Endothelial cell (in vitro differentiated cells): Measurements from ENCODE around the gene KRABD2.

Source experiments
- DNase-seq: peaks from one replicate; pipeline ENCODE4 v3.0.0; 2021; ENCODE audit warnings: low spot score
- H3K27ac Mint-ChIP-seq: one replicate; pipeline ENCODE4 v1.8.0; 2021; ENCODE audit warnings: mixed read lengths, inconsistent platforms; ENCODE audit not compliant: unreplicated experiment
- H3K27me3 Mint-ChIP-seq: one replicate; pipeline ENCODE4 v1.8.0; 2021; ENCODE audit warnings: mild to moderate bottlenecking, moderate library complexity, mixed read lengths, inconsistent platforms; ENCODE audit not compliant: unreplicated experiment
- H3K36me3 Mint-ChIP-seq: one replicate; pipeline ENCODE4 v1.8.0; 2021; ENCODE audit warnings: mild to moderate bottlenecking, low read depth, mixed read lengths, inconsistent platforms; ENCODE audit not compliant: unreplicated experiment
- H3K4me1 Mint-ChIP-seq: one replicate; pipeline ENCODE4 v1.8.0; 2021; ENCODE audit warnings: mild to moderate bottlenecking, mixed read lengths, inconsistent platforms; ENCODE audit not compliant: unreplicated experiment
- H3K4me3 Mint-ChIP-seq: one replicate; pipeline ENCODE4 v1.8.0; 2021; ENCODE audit warnings: mild to moderate bottlenecking, mixed read lengths, inconsistent platforms; ENCODE audit not compliant: unreplicated experiment
- H3K9me3 Mint-ChIP-seq: one replicate; pipeline ENCODE4 v1.8.0; 2021; ENCODE audit warnings: mixed read lengths, inconsistent platforms; ENCODE audit not compliant: unreplicated experiment
- CTCF ChIP-seq: fragments of 200-600 bp; sonication (generic); IDR thresholded peaks from one replicate; pipeline ENCODE4 v1.5.0; 2021; ENCODE audit warnings: antibody characterized with exemption; ENCODE audit not compliant: unreplicated experiment

KRABD2 gene

GRCh38 chr17:8387914-8388651 lies 11.6 kb upstream of the KRABD2 start:
- Mint-ChIP-seq H3K4me1 (peaks cover 26% of the 10 kb centered on the region), H3K4me3 (no peak overlapping the region), H3K9me3 (no peaks in the 10 kb centered on the region), H3K27me3 (peaks cover 19% of the 10 kb centered on the region), H3K27ac (no peak overlapping the region), H3K36me3 (peaks cover 6% of the 10 kb centered on the region)
- TF ChIP-seq CTCF, result no peak
- no peak for DNase-seq

- Mint-ChIP-seq H3K9me3 (no peaks in the 10 kb centered on the region), H3K4me1 (peaks cover 36% of the 10 kb centered on the region), H3K27ac (peak overlapping the region; percentile 59), H3K4me3 (peak overlapping the region; percentile 22), H3K36me3 (peaks cover 8% of the 10 kb centered on the region), H3K27me3 (peaks cover 22% of the 10 kb centered on the region)
- TF ChIP-seq CTCF, result no peak
- no peak for DNase-seq
These were observed 10.3 kb upstream of the KRABD2 start for GRCh38 chr17:8386841-8387240.

GRCh38 chr17:8384801-8385378 lies 8.4 kb upstream of the KRABD2 start:
- H3K4me3 Mint-ChIP-seq, result peak overlapping the region; percentile 96
- peaks cover 43% of the 10 kb centered on the region for H3K4me1 Mint-ChIP-seq
- H3K27me3 Mint-ChIP-seq, result peaks cover 19% of the 10 kb centered on the region
- H3K36me3 Mint-ChIP-seq, result peaks cover 14% of the 10 kb centered on the region
- H3K27ac Mint-ChIP-seq, result peak overlapping the region; percentile 95
- DNase-seq, result peak; percentile 39
- no peaks in the 10 kb centered on the region for H3K9me3 Mint-ChIP-seq
- no peak for TF ChIP-seq CTCF

GRCh38 chr17:8383143-8383822 lies 6.8 kb upstream of the KRABD2 start, which contains the start of gene RPL26:
Gene RPL26, minus strand, starts transcription at chr17:8383193. Its CDS starts 883 bp downstream, at chr17:8382310.
- peak; percentile 92 for DNase-seq
- Mint-ChIP-seq H3K9me3 (no peaks in the 10 kb centered on the region), H3K27me3 (peaks cover 19% of the 10 kb centered on the region), H3K36me3 (peaks cover 23% of the 10 kb centered on the region), H3K4me3 (peak within 1 kb of the TSS; percentile 100), H3K4me1 (peaks cover 49% of the 10 kb centered on the region), H3K27ac (peak within 1 kb of the TSS; percentile 94)
- peak; percentile 100 for TF ChIP-seq CTCF

GRCh38 chr17:8382880-8383142 lies 6.3 kb upstream of the KRABD2 start:
- peaks cover 19% of the 10 kb centered on the region for H3K27me3 Mint-ChIP-seq
- DNase-seq, result no peak
- H3K36me3 Mint-ChIP-seq, result peaks cover 18% of the 10 kb centered on the region
- no peak for TF ChIP-seq CTCF
- H3K27ac Mint-ChIP-seq, result peak overlapping the region; percentile 94
- H3K9me3 Mint-ChIP-seq, result no peaks in the 10 kb centered on the region
- peaks cover 49% of the 10 kb centered on the region for H3K4me1 Mint-ChIP-seq
- H3K4me3 Mint-ChIP-seq, result peak overlapping the region; percentile 100
